HG03280 (cell line): ENCODE results near the gene CCM2L.
"Not testable (repeated sequence)": the region's sequence is repeated elsewhere in the genome, so short reads cannot be mapped to it uniquely, and the experiment has no call there.

Experiments
- ATAC-seq: cut with Tn5 transposase; IDR thresholded peaks from one replicate; pipeline ENCODE4 v1.9.1; 2021; ENCODE audit warnings: mild to moderate bottlenecking, moderate library complexity; ENCODE audit not compliant: unreplicated experiment

CCM2L gene

GRCh38 chr20:32028647-32029372, 18.6 kb downstream of the CCM2L start:
- ATAC-seq = no peak

GRCh38 chr20:32029561-32029960, 19.3 kb downstream of the CCM2L start:
- no peak for ATAC-seq

DNA sequence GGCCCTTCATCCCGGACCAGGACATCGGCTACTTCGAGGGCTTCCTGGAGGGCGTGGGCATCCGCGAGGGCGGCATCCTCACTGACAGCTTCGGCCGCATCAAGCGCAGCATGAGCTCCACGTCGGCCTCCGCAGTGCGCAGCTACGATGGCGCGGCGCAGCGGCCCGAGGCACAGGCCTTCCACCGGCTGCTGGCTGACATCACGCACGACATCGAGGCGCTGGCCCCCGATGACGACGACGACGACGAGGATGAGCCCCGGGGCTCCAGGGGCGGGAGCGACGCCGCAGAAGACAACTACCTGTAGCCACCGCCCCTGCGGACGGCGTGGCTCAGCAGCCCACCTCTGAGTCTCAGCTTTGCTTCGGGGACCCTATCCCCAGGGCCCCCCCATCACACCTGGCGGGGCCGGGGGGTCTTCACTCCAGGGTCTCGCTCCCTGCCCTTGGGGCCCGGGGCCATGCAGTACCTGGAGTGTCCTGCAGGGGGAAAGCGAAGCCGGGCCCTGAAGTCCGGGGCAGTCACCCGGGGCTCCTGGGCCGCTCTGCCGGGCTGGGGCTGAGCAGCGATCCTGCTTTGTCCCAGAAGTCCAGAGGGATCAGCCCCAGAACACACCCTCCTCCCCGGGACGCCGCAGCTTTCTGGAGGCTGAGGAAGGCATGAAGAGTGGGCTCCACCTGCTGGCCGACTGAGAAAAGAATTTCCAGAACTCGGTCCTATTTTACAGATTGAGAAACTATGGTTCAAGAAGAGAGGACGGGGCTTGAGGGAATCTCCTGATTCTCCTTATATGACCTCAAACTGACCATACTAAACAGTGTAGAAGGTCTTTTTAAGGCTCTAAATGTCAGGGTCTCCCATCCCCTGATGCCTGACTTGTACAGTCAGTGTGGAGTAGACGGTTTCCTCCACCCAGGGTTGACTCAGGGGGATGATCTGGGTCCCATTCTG, 21.0 kb downstream of the CCM2L start:
- no peak for ATAC-seq

- no peak for ATAC-seq
These were observed 23.1 kb downstream of the CCM2L start for GRCh38 chr20:32033316-32033715.

DNA sequence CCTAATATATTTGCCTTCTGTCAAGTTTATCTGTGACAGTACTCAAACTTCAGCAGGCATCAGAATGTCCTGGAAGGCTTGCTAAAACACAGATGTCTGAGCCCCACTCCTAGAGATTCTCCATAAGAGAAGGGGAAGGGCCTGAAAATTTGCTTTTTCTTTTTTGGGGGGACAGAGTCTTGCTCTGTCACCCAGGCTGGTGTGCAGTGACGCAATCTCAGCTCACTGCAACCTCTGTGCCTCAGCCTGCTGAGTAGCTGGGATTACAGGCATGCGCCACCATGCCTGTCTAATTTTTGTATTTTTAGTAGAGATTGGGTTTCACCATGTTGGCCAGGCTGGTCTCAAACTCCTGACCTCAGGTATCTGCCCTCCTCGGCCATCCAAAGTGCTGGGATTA, 23.5 kb downstream of the CCM2L start:
- not testable (repeated sequence) for ATAC-seq

DNA sequence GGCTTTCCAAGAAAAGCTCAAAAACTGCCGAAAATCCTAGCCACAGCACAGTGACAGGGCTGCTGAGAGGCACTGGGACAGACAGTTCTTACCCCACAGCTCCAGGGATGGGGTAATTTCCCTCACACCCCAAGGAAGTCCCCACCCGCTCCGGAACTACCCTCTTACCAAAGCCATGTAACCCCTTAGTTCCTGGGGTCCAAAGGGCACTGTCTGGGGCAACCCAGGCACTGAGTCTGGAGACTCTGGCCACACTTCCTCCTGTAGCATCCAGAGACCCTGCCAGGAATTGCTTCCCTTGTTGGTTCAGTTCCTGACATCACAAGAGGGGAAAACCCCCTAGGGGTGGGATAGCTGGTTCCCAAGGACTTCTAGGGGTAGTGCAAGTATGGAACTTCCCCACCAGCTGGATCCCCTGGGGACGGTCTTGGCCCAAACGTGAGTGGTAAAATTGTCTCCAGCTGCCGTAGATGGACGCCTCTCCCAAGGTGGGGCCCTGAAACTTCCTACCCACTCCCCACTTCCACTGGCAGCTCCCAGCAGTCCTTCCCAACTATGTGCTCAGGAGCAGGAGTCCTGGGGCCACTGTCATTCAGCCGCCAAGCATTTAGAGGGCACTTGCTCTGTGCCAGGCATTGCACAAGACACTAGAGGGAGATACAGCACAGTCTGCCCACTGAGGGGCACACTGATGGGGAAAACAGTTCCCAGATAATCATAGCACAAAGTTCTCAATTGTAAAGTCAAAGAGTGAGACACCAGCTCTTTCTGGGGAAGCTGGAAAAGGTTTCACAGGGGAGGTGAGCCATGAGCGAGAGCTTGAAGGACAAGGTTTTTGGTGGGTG, 24.6 kb downstream of the CCM2L start:
- ATAC-seq = no peak

- ATAC-seq = no peak
These were observed 25.2 kb downstream of the CCM2L start for GRCh38 chr20:32035426-32035779.

- ATAC-seq = no peak
These were observed 26.0 kb downstream of the CCM2L start for GRCh38 chr20:32036252-32036651.

- ATAC-seq = no peak
These were observed 26.7 kb downstream of the CCM2L start for GRCh38 chr20:32036716-32037485.

DNA sequence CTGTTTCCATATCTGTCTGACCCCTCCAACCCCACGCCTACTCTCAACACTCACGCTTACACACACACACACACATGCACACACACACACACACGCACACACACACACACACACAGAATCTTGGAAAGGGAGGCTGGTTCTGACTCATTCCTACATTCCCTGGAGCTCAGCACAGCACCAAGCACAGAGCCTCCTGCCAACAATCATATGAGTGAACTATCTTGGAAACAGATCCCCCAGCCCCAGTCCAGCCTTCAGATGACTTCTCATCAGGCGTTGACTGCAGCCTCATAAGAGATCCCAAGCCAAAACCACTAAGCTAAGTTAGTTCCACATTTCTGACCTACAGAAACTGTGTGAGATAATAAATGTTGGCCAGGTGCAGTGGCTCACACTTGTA, 27.7 kb downstream of the CCM2L start:
- ATAC-seq = no peak

GRCh38 chr20:32040142-32040953, 30.1 kb downstream of the CCM2L start:
- ATAC-seq = no peak

GRCh38 chr20:32045999-32046398, 35.8 kb downstream of the CCM2L start:
- ATAC-seq = no peak

GRCh38 chr20:32050324-32050841, 40.1 kb downstream of the CCM2L start:
- ATAC-seq = no peak

- ATAC-seq = no peak
These were observed 40.8 kb downstream of the CCM2L start for GRCh38 chr20:32050851-32051556.

DNA sequence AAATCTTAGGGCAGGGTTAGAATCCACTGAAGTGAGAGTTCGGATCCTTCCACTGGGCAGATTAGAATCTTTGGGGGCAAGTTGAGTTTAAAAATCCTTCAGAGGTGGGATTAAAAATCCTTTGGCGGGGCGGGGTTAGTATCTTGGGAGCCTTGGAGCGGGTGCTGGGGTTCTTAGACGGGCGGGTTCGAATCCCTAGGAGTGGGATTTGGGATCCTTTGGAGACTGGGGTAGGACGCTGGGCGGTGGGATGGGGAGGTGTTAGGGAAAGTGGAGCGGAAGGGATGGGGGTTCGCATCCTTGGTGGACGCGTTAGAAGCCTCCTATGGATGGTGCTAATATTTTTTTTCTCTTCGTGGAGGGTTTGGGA, 41.5 kb downstream of the CCM2L start:
- no peak for ATAC-seq

- ATAC-seq = no peak
These were observed 42.0 kb downstream of the CCM2L start, which contains the start of gene HCK for GRCh38 chr20:32052090-32052777. TSS of gene HCK (plus strand) at chr20:32052242.

DNA sequence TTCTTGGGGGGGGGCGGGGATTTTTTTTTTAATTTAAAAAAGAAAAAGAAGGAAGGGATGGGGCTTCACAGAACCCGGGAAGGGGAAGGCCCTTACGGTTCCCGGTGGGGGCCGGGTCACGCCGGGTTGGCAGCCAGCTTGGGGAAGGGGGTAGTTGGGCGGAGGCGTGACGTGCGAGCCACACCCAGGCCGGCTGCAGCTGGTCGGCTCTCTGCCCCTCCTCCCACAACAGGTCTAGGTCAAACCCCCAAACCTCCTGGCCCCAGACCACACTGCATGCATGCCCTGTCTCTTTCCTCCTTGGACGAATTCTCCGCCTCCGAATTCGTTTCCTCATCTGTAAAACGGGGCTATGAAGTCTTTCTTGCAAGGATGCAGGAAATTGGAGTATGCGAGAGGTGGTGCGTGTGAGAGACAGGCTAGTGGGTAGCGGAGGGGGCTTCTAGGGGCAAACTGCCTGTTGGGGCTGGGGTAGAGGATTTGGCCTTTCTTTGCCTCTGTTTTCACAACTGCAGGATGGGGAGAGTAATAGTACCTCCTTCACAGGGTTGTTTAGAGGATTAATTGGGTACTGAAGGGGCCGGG, 42.6 kb downstream of the CCM2L start:
- ATAC-seq = no peak

DNA sequence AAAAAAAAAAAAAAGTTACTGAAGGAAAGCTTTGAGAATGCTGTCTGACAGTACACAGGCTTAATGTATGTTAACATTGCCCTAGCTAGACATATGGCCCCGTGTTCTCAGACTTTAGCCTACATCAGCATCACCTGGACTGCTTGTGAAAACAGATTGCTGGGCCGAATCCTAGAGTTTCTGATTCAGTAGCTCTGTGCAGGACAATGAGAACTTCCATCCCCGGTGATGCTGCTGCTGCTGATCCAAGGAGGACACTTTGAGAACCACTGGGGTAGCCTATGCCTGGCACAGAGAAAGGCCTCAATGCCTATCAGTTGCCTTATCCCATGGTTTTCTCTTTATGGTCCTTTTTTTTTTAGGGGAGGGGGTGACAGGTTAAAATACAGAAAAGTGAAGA, 43.4 kb downstream of the CCM2L start:
- ATAC-seq = no peak
